ENCODE data around the gene RBM20.

DNA sequence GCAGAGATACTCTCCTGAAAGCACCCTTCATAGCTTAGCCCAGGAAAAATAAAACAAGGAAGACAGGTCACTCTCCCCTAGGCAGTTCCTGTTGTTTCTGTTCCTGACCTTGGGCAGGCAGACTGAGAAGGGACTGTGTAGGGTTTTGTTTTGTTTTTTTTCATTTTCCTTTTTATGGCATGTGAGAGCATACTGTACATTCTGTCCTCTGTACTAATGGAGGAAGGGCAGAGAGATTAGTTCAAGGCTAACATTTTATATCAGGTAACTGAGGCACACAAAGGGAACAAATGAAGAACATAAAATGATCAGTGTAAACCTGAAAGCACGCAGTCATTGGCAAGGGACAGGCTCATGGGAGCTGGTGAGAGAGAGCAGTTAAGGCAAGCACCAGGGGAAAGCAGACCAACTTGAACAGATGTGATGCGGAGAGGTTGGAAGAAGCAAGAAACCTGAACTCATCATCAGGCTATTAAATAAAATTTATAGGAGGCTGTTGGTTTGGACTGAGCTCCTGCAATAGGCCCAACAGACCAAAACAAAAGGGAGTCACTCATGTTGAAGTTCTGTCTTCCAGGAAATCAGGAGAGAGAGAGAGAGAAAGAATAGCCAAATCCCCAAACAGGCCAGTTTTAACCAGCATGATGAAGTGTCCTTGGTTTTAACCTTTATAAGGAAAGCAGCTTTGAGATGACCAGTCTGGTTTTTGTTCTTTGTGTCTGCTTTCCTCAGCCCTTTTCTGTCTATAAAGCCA, 193.5 kb downstream of the RBM20 start:
- TF ChIP-seq GATA3 (IDR thresholded peaks at IDR 0.05; ENCODE audit: low read depth, low read length) (no peak), GATA2 (IDR thresholded peaks at IDR 0.05; ENCODE audit: low read depth, low read length) (no peak)
